Esophagus muscularis mucosa (tissue), 4 donors: Measurements from ENCODE around the gene LRRK1. TPM values are rescaled to one million over a fixed set of nuclear protein-coding genes. Genes with fewer than 3 reads are reported as not detected.

Experiments used
- DNase-seq: peaks from one replicate; pipeline ENCODE4 v3.0.0-alpha.2; 2017; ENCODE audit errors: extremely low spot score
- H3K27ac ChIP-seq, 4 donors: fragments of 200-600 bp; sonication (generic); replicated peaks in 1 of 4; 1 replicate in 3 of 4; 2 replicates in 1 of 4; pipeline ENCODE4 v1.5.1; 2016 to 2019; ENCODE audit warnings: mild to moderate bottlenecking in 1 of 4
- H3K27me3 ChIP-seq, 4 donors: fragments of 200-600 bp; sonication (generic); one replicate each; pipeline versions ENCODE4 v1.5.1 to v1.6.0; 2016 to 2019
- H3K36me3 ChIP-seq, 4 donors: fragments of 200-600 bp; sonication (generic); one replicate each; pipeline ENCODE4 v1.5.1; 2016 to 2019
- H3K4me1 ChIP-seq, 4 donors: fragments of 200-600 bp; sonication (generic); one replicate each; pipeline ENCODE4 v1.5.1; 2016 to 2019
- H3K4me3 ChIP-seq, 4 donors: fragments of 200-600 bp; sonication (generic); 1 replicate in 2 of 4; 2 replicates in 2 of 4; pipeline ENCODE4 v1.5.1; 2016 to 2019; ENCODE audit warnings: mild to moderate bottlenecking in 4 of 4, moderate library complexity in 1 of 4
- H3K9me3 ChIP-seq, 4 donors: fragments of 200-600 bp; sonication (generic); 1 replicate in 3 of 4; 2 replicates in 1 of 4; pipeline ENCODE4 v1.5.1; 2016 to 2019
- CTCF ChIP-seq, 3 experiments: fragments of 200-600 bp in 2 of 3; fragments of 450-650 bp in 1 of 3; sonication (generic) in 2 of 3; IDR thresholded peaks; one replicate each; pipeline ENCODE4 v1.5.1; 2017 to 2019; ENCODE audit warnings: antibody characterized with exemption in 3 of 3, mild to moderate bottlenecking in 2 of 3, moderate library complexity in 1 of 3
- EP300 ChIP-seq: sonication (generic); formaldehyde crosslinking; IDR thresholded peaks from one replicate; pipeline ENCODE4 v1.6.1; 2017; ENCODE audit warnings: antibody characterized with exemption
- POLR2A ChIP-seq: fragments of 450-650 bp; IDR thresholded peaks from one replicate; pipeline ENCODE4 v1.6.1; 2017; ENCODE audit warnings: antibody characterized with exemption, moderate library complexity, mild to moderate bottlenecking, low read depth
- POLR2AphosphoS5 ChIP-seq, 2 donors: sonication (generic); formaldehyde crosslinking; IDR thresholded peaks; one replicate each; pipeline ENCODE4 v1.6.1; 2017; ENCODE audit warnings: antibody characterized with exemption in 2 of 2
- WGBS: methylation state at CpG from one replicate; pipeline ENCODE4 v1.1.5; 2018; 5-methylcytosine and 5-hydroxymethylcytosine counted together
- intact Hi-C: fragments of 100-400 bp; cut with DNase I; formaldehyde crosslinking; loops from one replicate; pipeline ENCODE4 v1.15.1; 2023
- total RNA-seq, 4 donors: library from RNA; depleted of rRNA; stranded (reverse); fragments of >200 nt; gene quantifications; one replicate each; pipeline versions ENCODE4 v1.1.0 to v1.2.1, GENCODE V29; 2016

Gene LRRK1
- total RNA-seq, 4 donors from 2014 or later = 11.3 to 18.0 (median 15.4) TPM

GRCh38 chr15:101060576-101061551 is 141.7 kb downstream of the LRRK1 start:
- Histone ChIP-seq H3K27ac (no peak overlapping the region), H3K9me3 (no peaks in the 10 kb centered on the region), H3K27me3 (no peaks in the 10 kb centered on the region), H3K36me3 (peaks cover 0 to 89% (median 31%) of the 10 kb centered on the region in 4 donors), H3K4me1 (peaks cover 0 to 12% (median 9%) of the 10 kb centered on the region in 4 donors), H3K4me3 (no peak overlapping the region)
- 94% methylated on average over 6 of the region's 35 CpGs for WGBS
- intact Hi-C loops = no loop called here
- DNase-seq = no peak
- TF ChIP-seq EP300 (no peak), POLR2AphosphoS5 (IDR thresholded peaks at IDR 0.05) (no peak), CTCF (IDR thresholded peaks at IDR 0.05) (no peak), POLR2A (no peak)

DNA sequence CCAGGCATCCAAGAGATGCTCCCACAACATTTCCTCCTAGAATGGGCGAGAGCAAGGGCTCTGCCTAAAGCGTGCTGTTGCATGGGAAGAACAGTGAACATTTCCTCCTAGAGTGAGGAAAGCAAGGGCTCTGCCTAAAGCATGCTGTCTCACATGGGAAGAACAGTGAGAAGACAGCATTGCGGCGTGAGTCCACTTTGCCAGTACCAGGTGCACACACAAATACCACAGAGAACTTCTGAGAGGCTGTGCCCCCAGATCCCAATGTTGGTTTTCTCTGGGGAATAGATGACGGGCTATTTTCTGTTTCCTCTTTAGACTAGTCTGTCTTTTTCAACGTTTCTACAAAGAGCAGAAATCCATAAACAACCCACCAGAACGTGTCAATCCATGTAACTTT is 142.9 kb downstream of the LRRK1 start:
- Histone ChIP-seq H3K36me3 (peaks cover 0 to 87% (median 37%) of the 10 kb centered on the region in 4 donors), H3K4me1 (peaks cover 0 to 12% (median 9%) of the 10 kb centered on the region in 4 donors), H3K4me3 (no peak overlapping the region), H3K9me3 (no peaks in the 10 kb centered on the region), H3K27me3 (no peaks in the 10 kb centered on the region), H3K27ac (no peak overlapping the region)
- TF ChIP-seq EP300 (no peak), POLR2A (no peak), POLR2AphosphoS5 (IDR thresholded peaks at IDR 0.05) (no peak), CTCF (IDR thresholded peaks at IDR 0.05) (no peak)
- 79% methylated on average over 7 of the region's 7 CpGs for WGBS
- intact Hi-C loops = no loop called here
- DNase-seq = no peak

DNA sequence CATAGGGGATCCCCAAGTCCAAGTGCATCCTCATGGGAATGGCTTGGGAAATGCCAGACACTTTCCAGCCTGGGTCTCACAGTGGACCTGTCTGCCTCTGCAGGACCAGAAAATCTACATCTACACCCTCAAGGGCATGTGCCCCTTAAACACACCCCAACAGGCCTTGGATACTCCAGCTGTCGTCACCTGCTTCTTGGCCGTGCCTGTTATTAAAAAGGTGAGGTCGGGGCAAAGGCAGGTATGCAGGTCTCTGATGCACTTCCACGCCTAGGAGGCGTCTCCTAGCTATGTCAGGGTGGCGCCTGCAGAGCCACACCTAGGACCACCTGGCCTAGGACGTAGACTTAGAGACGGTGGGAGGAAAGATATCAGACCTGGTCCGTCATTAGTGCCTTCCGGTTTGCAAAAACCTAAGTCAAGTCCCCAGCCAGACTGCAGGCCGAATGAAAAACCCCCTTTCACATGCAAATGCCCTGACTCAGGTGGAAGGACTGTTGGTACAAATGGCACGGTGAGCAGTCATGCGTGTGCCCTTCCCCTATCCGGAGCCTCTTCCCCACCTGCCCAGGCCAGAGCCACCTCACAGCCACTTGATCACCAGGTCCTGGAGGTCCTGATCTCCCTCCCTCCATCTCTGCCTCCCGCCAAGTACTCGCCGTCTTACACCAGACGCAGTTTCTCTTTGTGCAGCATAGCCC is 143.5 kb downstream of the LRRK1 start:
- H3K4me3 ChIP-seq = no peak overlapping the region
- TF ChIP-seq POLR2AphosphoS5 (IDR thresholded peaks at IDR 0.05) (no peak), POLR2A (no peak), CTCF (IDR thresholded peaks at IDR 0.05) (no peak), EP300 (no peak)
- WGBS = 90% methylated on average over 17 of the region's 18 CpGs
- H3K36me3 ChIP-seq = peaks cover 0 to 81% (median 34%) of the 10 kb centered on the region in 4 donors
- no peak overlapping the region for H3K27ac ChIP-seq
- DNase-seq = no peak
- H3K27me3 ChIP-seq = no peaks in the 10 kb centered on the region
- peaks cover 0 to 12% (median 9%) of the 10 kb centered on the region in 4 donors for H3K4me1 ChIP-seq
- H3K9me3 ChIP-seq = no peaks in the 10 kb centered on the region
- intact Hi-C loops = no loop called here

GRCh38 chr15:101063212-101063611 is 144.1 kb downstream of the LRRK1 start:
- H3K36me3 ChIP-seq = peaks cover 0 to 75% (median 28%) of the 10 kb centered on the region in 4 donors
- WGBS = 74% methylated on average over 4 of the region's 9 CpGs
- no peak for DNase-seq
- TF ChIP-seq POLR2AphosphoS5 (IDR thresholded peaks at IDR 0.05) (no peak), CTCF (IDR thresholded peaks at IDR 0.05) (no peak), POLR2A (no peak), EP300 (no peak)
- no peak overlapping the region for H3K4me3 ChIP-seq
- intact Hi-C loops = no loop called here
- H3K27ac ChIP-seq = no peak overlapping the region
- no peaks in the 10 kb centered on the region for H3K9me3 ChIP-seq
- peaks cover 0 to 12% (median 10%) of the 10 kb centered on the region in 4 donors for H3K4me1 ChIP-seq
- H3K27me3 ChIP-seq = no peaks in the 10 kb centered on the region
